Measurements from ENCODE around the gene SSBP3.
"Not testable (repeated sequence)": the region's sequence is repeated elsewhere in the genome, so short reads cannot be mapped to it uniquely, and the experiment has no call there.

Gene SSBP3

DNA sequence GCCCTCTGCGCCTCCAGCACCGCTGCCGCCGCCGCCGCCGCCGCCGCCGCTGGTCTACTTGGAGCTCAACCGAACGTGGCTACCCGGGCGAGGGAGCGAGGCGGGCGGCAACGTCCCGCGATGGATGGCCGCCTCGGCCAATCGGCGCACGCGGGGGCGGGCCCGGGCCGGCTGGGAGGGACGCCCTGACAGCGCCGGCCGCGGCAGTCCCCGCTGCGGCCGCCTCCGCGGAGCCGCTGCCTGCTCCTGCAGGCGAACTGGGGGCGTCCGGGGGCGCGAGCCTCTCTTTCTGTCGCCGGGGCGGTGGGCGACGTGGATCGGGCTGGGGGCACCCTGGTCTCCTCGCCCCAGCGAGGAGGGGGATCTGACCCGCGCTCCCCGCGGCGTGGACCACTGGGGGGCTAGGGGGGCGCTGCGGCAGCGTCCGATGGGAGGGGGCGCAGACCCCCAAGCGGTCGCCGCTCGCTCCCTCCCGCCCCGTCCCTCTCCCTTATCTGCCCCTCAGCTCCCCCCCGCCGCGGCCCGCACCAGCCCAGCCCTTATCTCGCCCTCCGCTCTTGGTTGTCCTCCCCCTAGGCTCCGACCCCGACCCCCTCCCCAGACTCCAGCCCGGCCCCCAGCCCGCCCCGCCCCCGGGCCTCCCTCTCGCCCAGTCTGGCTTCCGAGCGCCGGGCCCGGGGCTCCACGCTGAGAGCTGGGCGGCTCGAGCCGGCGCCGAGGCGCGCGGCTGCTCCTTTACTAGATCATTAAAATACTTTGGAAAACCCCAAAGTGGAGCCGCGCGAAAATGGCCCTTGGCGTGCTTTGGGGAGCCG is at the start of gene SSBP3:
Gene SSBP3 (minus strand): TSS at position 56 of the 815 bp plus-strand sequence.
- DNase-seq = peak; percentile 79 to 93

DNA sequence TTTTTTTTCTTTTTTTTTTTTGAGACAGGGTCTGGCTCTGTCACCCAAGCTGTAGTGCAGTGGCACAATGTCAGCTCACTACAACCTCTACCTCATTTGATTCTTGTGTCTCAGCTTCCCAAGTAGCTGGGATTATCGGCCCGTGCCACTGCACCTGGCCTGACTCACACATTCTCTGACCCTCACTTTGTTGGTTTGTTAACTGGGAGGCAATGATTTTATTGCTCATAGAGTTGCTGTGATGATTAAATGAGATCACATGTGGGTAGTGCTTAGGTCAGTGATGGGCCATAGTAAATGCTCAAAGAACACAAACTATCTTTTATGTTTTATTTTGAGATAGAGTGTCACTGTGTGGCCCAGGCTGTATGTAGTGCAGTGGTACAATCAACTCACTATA is 47.3 kb upstream of the SSBP3 start:
- DNase-seq = no peak

DNA sequence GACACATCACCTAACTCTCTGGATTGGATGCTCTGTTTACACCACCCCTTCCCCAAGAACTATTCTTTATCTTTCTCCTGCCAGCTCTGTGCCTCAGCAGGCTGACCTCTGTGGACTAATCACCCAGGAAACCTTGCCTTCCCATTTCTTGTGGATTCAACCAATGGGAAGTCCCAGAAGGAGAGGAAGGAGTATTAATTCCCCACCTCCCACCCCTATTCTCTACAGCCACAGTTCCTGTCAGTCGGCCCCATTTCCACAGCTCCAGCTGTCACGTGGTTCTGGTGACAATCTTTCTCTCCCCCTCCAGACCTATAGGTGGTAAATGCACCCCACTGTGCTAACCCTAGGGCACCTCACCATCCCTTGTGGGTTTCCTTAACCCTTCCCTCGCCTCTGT is 46.8 kb upstream of the SSBP3 start:
- no peak for DNase-seq

DNA sequence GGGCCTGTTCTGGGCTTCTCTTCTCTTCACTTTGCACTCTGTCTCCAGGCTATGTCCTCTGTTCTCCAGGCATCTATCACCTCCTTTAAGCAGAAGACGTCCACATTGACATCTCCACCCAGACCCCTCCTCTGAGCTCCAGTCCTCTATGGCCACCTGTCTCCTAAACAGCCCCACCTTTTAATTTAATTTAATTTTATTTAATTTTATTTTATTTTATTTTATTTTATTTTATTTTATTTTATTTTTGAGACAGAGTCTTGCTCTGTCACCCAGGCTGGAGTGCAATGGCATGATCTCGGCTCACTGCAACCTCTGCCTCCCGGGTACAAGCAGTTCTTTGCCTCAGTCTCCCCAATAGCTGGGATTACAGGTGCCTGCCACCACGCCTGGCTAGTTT is 43.2 kb upstream of the SSBP3 start:
- DNase-seq = not testable (repeated sequence)

DNA sequence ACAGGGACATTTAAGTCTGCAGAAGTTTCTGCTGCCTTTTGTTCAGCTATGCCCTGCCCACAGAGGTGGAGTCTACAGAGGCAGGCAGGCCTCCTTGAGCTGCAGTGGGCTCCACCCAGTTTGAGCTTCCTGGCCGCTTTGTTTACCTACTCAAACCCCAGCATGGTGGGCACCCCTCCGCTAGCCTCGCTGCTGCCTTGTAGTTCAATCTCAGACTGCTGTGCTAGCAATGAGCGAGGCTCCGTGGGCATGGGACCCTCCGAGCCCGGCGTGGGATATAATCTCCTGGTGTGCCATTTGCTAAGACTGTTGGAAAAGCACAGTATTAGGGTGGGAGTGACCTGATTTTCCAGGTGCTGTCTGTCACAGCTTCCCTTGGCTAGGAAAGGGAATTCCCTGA is 42.6 kb upstream of the SSBP3 start:
- not testable (repeated sequence) for DNase-seq

DNA sequence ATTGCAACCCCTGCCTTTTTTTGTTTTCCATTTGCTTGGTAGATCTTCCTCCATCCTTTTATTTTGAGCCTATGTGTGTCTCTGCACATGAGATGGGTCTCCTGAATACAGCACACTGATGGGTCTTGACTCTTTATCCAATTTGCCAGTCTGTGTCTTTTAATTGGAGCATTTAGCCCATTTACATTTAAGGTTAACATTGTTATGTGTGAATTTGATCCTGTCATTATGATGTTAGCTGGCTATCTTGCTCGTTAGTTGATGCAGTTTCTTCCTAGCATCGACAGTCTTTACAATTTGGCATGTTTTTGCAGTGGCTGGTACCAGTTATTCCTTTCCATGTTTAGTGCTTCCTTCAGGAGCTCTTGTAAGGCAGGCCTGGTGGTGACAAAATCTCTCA is 40.9 kb upstream of the SSBP3 start:
- DNase-seq = not testable (repeated sequence)

DNA sequence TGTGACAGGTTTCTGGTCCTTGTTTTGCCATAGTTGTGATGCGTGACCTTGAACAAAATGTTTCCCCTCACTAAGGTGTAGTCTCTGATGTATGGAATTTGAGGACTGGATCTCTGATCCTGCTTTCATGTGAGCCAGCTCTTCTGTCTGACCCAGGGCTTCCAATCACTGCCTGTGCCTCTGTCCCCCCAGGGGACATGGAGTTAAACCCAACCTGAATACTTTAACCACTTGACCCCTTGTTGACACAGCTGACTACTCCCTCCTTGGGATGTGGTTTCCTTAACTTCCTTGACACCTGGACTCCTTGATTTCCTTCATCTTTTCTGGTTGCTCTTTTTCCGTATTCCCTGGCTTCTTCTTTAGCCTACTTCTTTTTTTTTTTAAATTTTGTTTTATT is 36.0 kb upstream of the SSBP3 start:
- no peak for DNase-seq

DNA sequence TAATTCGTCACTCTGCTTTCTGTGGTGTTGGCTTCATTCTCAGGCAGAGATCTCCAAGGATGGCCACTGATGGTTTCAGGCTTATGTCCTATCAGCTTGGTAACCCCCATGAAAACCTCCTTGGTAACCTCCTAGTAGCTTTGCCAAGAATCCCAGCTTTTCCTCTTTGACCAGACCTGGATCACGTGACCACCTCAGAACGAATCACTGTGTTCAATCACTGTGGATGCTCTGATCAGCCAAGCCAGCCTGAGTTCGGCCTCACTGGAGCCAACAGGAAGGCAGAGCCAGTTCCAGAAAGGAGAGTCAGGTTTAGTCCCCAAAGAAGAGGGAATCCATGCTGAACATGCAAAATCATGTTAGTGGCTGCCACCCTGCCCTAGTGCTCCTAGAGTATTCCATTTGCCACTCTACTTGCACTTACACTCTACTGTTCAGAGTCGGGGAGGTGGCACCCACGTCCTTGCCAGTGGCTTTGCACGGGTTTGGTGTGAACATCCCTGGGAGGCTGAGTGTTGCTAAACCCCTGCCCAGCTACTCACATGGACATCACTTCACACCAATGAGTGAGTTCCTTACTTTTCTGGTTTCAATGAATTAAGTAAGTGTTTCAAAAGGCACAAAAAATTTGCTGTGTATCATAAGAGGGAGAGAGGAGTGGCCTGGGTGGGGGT is 33.5 kb upstream of the SSBP3 start:
- DNase-seq = no peak

DNA sequence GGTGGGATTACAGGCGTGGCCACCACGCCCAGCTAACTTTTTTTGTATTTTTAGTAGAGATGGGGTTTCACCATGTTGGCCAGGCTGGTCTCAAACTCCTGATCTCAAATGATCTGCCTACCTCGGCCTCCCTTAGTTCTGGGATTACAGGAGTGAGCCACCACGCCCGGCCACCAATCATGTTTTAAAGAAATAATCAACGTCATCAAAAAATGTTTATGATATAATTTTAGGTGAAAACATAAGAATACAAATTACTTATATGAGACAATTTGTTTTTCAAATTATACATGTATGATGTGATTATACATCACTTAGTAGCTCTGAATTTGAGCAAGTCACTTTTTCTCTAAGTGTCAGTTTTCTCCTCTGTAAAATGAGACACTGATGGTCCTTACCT is 31.6 kb upstream of the SSBP3 start:
- no peak for DNase-seq

DNA sequence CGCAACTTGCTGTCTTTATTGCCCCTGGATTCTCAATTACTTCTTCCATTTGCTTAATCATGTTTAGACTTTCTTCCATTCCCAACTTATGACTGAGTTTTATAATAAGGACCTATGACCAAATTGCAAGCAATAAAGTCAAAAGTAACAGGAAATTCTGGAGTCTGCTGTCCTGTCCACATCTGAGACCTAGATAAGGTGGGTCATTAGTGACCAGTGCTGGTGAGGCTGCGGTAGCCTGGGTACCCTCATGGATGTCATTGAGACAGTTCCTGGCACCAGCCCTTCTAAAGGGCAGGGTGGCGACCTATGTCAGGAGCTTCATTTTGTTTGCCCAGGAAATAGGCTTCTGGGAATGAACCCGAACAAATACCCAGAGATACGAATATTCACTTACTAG is 30.6 kb upstream of the SSBP3 start:
- no peak for DNase-seq

DNA sequence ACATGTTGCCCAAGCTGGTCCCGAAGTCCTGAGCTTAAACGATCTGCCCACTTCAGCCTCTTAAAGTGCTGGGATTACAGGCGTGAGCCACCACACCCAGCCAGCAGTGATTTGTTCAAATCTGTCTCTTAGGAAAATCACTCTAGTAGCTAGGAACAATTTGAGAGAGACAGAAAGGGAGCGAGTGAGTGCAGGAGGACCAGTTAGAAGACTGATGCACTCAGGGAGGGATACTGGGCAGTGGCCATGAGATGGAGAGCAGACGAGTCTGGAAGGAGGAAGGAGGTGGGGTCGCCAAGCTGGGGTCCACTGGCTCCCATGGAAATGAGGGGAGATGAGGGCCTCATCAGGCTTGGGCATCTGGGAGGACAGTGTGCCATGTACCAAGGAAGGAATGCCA is 23.6 kb upstream of the SSBP3 start:
- no peak for DNase-seq

DNA sequence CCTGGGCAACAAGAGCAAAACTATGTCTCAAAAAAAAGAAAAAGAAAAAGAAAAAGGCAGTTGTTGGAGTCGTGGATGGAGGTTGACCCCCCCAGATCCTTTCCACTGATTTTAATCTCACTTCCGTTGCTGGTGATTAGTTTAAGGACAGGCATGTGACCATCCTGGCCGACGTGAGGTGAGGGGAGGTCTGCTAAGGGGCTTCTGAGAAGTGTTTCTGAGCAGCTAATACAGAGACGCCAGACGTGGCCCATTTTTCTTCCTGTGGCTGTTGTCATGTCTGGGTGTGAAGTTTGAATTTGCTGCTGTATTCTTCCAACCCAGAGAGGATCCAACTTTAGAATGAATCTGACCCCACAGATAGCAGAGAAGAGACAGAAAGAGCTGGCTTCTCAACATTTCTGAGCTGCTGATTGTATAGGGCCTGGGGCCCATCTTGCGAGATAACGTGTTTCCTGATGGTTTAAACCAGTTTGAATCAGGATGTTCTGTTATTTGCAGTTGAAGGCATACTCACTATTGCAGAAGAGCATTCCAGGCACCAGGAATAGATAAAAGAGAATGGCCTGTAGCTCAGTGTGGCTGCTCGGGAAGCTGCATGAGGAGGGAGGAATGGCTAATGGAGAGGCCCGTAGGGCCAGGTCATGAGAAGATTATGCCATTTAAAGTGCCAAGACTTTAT is 22.8 kb upstream of the SSBP3 start:
- no peak for DNase-seq

DNA sequence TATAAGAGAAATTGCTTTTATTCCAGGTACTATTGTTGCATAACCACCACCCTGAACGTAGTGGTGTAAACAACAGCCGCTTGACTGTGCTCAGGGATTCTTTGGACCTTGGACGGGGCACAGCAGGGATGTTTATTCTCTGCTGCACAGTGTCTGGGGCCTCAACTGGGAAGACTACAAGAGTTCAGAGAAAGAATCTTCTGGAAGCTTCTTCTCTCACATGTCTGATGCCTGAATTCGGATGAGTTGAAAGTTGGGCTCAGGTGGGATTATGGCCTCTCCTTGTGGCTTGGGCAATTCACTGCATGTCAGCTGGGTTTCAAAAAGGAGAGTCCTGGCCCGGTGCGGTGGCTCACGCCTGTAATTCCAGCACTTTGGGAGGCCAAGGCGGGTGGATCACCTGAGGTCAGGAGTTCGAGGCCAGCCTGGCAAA is 19.0 kb upstream of the SSBP3 start:
- no peak for DNase-seq

DNA sequence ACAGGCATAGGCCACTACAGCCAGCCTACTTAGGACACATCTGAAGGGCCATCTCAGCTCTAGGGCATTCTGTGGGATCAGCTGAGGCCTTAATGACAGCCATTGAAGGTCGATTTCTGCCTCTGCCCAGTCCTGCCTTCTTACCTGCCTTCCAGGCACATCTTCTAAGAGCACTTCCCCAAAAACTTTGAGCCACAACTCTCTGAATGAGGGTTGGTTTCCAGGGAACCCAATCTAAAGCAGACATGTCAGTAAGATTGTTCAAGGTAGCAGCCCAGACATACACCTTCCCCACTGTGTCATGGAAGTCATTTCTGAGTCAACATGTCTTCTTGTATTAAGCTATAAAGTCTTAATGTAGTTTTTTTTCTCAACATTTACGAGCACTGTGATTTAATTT is 18.2 kb upstream of the SSBP3 start:
- DNase-seq = no peak

DNA sequence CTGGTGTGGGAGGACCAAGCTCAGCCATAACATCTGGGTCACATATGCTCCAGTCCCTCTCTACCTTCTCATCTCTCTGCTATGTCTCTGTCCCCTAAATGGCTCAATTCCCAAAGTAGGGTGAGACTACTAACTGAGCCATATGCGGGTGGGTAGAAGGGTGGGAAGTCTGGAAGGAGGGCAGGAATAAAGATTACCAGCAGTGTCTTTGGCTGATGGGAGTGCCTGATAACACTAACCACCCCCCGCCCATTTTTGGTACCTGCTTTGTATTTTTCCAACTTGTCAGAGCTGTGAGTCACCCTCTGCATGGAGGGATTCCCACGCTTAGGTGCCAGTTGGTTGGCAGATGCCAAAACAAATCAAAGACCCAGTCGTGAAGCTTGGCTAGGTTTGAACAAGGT is 14.9 kb upstream of the SSBP3 start:
- no peak for DNase-seq

DNA sequence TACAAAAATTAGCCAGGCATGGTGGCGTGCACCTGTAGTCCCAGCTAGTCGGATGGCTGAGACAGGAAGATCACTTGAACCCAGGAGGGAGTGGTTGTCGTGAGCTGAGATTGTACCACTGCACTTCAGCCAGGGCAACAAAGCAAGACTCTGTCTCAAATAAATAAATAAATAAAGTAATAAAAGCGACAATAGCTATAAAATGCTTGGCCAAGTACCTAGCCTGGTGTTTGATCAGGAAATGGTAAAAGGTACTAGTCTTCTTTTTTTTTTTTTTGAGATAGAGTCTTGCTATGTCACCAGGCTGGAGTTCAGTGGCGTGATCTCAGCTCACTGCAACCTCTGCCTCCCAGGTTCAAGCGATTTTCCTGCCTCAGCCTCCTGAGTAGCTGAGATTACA is 12.4 kb upstream of the SSBP3 start:
- DNase-seq = not testable (repeated sequence)

DNA sequence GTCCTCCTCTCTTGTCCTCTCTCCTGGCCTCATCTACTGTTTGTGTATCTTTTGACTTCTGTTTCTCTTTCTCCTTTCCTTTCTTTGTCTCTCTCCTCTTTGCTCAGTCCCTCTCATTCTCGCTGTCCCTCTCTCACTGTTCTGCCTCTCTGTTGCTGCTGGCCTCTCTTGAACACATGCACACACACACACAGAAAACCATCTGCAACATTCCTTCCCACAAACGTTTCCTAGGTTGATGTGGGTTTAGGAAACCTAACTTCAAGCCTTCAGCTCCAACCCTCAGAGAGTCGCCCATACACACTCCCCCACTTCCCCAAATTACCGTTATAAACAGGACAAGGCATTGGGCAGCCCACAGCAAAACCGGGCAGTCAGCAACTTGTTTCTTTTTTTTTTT is 10.9 kb upstream of the SSBP3 start:
- DNase-seq = no peak

DNA sequence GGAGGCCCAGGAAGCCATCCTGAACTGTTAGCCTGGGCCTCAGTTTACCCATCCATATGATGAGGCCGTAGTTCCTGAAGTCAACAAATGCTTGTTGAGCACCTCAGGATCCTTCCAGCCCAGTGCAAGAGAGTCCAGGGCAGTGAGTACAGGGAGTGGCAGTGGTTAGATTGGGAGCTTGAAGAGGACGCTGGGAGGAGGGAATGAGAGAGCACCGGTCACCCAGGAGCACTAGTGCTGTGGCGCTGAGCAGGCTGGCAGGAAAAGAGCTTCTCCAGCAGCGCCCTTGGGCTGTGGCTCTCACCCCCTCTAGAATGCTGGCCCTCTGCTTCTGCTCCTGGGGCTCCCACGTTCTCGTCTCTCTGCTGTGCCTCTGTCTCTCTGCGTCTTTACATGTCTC is 10.2 kb upstream of the SSBP3 start:
- DNase-seq = no peak

DNA sequence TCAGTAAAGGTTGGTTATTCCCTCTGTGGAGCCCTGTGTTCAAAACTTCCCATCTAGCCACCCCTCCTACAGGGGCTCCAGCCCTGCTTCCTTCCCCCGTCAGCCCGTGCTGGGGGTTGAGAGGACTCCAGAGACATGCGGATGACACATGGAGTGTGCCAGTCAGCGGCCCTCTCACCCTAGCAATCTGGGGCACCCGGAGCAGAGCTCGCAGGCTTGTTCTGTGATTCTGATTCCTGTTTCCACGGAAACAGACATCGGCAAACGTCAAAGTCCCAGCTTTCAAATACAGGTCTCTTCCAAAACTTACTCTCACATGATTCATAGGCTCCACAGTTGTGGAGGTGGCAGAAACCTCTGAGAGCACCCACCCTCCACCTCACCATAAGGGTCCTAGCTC is 9.8 kb upstream of the SSBP3 start:
- DNase-seq = no peak

DNA sequence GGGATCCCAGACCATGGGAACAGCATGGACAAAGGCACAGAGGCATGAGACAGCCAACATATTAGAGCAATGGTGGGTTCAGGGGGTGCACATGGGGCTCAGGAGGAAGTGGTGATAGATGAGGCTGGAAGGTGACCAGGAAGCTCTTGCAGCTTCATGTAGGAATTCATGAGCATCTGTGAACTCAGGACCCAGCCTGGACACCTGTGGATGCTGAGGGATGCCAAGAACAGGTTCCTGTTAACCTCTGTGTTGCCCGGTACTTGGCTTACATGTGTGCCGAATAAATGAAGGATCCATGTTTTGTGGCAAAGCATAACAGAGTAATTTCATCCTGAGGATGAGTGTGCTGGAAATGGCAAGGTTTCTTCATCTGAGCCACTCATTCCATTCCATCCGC is 9.3 kb upstream of the SSBP3 start:
- no peak for DNase-seq

DNA sequence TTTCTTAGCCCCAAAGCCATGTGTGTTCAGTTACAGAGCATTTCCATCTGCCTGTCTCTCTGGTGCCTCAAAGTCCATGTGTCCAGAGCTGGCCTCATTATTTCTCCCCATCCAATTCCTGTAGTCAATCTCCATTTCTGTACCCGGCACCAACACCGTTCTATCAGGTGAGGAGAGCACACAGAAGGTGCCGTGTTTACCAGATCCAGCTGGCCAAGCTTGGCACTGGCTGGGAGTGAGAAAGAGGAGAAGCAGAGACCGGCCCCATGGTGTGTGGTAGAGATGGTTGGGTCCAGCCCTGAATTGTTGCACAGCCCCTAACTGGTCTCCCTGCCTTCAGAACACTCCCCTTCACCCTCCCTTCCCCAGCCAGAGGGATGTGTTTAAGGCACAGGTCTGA is 7.5 kb upstream of the SSBP3 start:
- no peak for DNase-seq

DNA sequence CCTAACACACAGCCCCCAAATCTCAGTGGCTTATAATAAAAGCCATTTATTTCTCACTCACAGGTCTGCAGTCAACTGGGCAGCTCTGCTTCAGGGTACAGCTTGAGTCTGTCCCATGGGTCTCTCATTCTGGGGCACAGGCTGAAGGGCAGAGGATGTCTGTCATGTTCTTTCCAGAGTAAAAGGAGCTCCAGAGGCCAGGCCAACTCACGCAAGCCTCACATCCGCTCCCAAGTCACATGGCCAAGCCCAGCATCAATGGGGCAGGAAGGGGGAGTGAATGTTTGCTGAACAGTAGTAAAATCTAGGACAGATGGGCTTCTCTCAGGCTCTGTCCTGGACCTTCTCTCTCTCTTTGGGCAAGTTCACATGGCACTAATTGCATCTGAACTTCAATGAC is 7.1 kb upstream of the SSBP3 start:
- DNase-seq = no peak

DNA sequence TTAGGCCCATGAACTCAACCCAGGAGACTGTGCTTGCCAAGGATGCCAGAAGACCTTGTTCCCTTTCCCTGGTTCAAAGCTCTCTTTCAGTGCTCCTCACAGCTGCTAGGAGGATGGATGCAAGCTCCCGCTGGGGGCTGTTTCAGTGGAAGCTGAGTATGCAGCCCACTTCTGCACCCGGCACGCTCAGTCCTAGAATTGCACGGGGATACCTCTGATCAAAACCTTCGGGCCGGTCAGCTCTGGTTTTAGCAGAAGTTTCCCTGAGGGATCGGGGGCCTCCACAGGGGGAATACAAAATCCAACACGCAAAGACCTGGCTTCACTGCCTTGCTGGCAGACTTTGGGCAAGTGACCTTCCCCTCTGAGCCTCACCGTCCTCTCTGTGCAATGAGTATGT is 4.2 kb upstream of the SSBP3 start:
- DNase-seq = no peak
